Prostate gland (tissue), 2 donors: ENCODE measurements around the gene CCDC192.

ENCODE experiments used
- CTCF ChIP-seq, 4 experiments: fragments of 200-600 bp in 2 of 4; fragments of 450-650 bp in 2 of 4; sonication (generic) in 2 of 4; IDR thresholded peaks; 1 replicate in 3 of 4; 2 replicates in 1 of 4; pipeline ENCODE4 v1.5.1; 2016 to 2019; ENCODE audit warnings: antibody characterized with exemption in 4 of 4, mild to moderate bottlenecking in 2 of 4, moderate library complexity in 2 of 4
- POLR2AphosphoS5 ChIP-seq: sonication (generic); formaldehyde crosslinking; IDR thresholded peaks from one replicate; pipeline ENCODE4 v1.6.1; 2017; ENCODE audit warnings: antibody characterized with exemption

DNA sequence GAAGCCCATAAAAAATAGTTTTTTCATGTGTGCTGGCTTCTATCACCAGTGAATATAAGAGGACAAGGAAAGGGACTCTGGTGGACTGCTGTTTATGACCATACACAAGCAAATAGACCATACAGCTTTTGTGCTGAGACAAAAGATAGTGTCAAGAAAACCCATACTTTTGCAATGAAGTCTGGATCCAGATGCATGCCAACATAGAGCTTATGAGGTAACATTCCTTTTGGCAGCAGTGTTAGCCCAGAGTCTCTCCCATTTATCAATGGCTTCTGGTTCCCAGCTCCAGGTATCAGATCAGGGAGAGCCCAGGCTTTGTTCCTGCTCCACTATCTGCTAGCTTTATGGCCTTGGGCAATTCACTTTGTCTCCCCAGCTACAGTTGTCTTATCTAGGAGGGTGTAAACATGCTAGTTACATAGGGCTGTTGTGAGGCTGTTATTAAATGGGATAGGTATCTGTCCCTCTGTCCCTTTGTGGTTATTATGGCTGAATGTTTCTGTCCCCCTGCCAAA lies 55.6 kb downstream of the CCDC192 start:
- TF ChIP-seq CTCF (IDR thresholded peaks at IDR 0.05) (no peak), POLR2AphosphoS5 (no peak)
